Panc1 (cell line): ENCODE data around the gene RNF145. TPM values are rescaled to one million over a fixed set of nuclear protein-coding genes. Genes with fewer than 3 reads are reported as not detected.
A peak's percentile ranks its signal among the peaks of the same experiment; 100 is the strongest.

Source experiments
- ATAC-seq: fragments of 200-7000 bp; cut with Tn5 transposase; 2 replicates; pipeline ENCODE4 v1.9.1; 2020; ENCODE audit warnings: mild to moderate bottlenecking, moderate library complexity
- BruUV-seq: library from RNA; stranded (reverse); fragments of 400-500 nt; replicated peaks from 2 replicates; lab custom pipeline; 2021; lab: Mats Ljungman, UMichigan
- CTCF ChIA-PET: fragments of 300-600 bp; sonication (Branson Sonifier 250); formaldehyde crosslinking; loops from one replicate; lab custom pipeline; 2022; ENCODE audit warnings: antibody characterized with exemption; lab: Charles Lee
- POLR2A ChIA-PET: fragments of 300-600 bp; sonication (Branson Sonifier 250); formaldehyde crosslinking; loops from one replicate; lab custom pipeline; 2022; ENCODE audit warnings: antibody characterized with exemption; lab: Charles Lee
- DNase-seq: peaks from one replicate; pipeline ENCODE4 v3.0.0-alpha.2; 2010; ENCODE audit warnings: low read depth, low spot score
- H3K27ac ChIP-seq: 2 replicates; pipeline ENCODE4 v1.5.1; 2011; ENCODE audit warnings: mild to moderate bottlenecking, low read length, inconsistent platforms
- H3K27me3 ChIP-seq: fragments of 200-500 bp; sonication (Bioruptor generic); 2 replicates; pipeline ENCODE4 v1.6.0; 2014; ENCODE audit warnings: low read length, inconsistent platforms; ENCODE audit not compliant: control insufficient read depth, insufficient read depth
- H3K36me3 ChIP-seq: fragments of 200-500 bp; sonication (Bioruptor generic); 2 replicates; pipeline ENCODE4 v1.5.1; 2014; ENCODE audit warnings: inconsistent platforms, mild to moderate bottlenecking, low read length, moderate library complexity; ENCODE audit not compliant: control insufficient read depth, insufficient read depth
- H3K4me1 ChIP-seq: 2 replicates; pipeline ENCODE4 v1.5.1; 2011; ENCODE audit warnings: inconsistent platforms, mild to moderate bottlenecking, low read length, moderate library complexity; ENCODE audit not compliant: control insufficient read depth, insufficient read depth
- H3K4me3 ChIP-seq, 2 experiments: 2 replicates each; pipeline ENCODE4 v1.5.1; 2011 to 2012; ENCODE audit warnings: low read depth in 2 of 2, low read length in 2 of 2, mild to moderate bottlenecking in 2 of 2, inconsistent platforms in 1 of 2, moderate library complexity in 1 of 2
- H3K9me3 ChIP-seq: fragments of 200-500 bp; sonication (Bioruptor generic); 2 replicates; pipeline ENCODE4 v1.5.1; 2014; ENCODE audit warnings: low read depth, mild to moderate bottlenecking, inconsistent platforms, low read length, moderate library complexity; ENCODE audit not compliant: control insufficient read depth, insufficient read depth
- CTCF ChIP-seq: fragments of 450-650 bp; IDR thresholded peaks from 2 replicates; pipeline ENCODE4 v1.5.1; 2017; ENCODE audit warnings: mild to moderate bottlenecking
- POLR2AphosphoS5 ChIP-seq: IDR thresholded peaks from 2 replicates; pipeline ENCODE4 v1.6.1; 2012; ENCODE audit warnings: mild to moderate bottlenecking, low read depth, low read length, moderate library complexity
- REST ChIP-seq, 2 experiments: IDR thresholded peaks; 2 replicates each; pipeline ENCODE4 v1.6.1; 2011 to 2012; ENCODE audit warnings: low read depth in 2 of 2, control low read depth in 1 of 2, low read length in 1 of 2, mild to moderate bottlenecking in 1 of 2, moderate library complexity in 1 of 2; ENCODE audit not compliant: insufficient read depth in 1 of 2
- SIN3A ChIP-seq: IDR thresholded peaks from 2 replicates; pipeline ENCODE4 v1.6.1; 2012; ENCODE audit warnings: low read depth, mild to moderate bottlenecking, low read length, moderate library complexity, borderline replicate concordance; ENCODE audit not compliant: insufficient read depth
- TCF7L2 ChIP-seq: IDR thresholded peaks from 2 replicates; pipeline ENCODE4 v1.6.1; 2011; ENCODE audit warnings: mild to moderate bottlenecking, low read depth, low read length, inconsistent platforms
- in situ Hi-C: cut with HindIII; loops from 2 replicates; pipeline ENCODE4 v1.10.0; 2016; ENCODE audit warnings: low sequenced_read_pairs, low pct_unique_long_range_greater_than_20kb
- intact Hi-C: fragments of 100-400 bp; cut with micrococcal nuclease; formaldehyde crosslinking; loops from one replicate; pipeline ENCODE4 v1.10.0; 2022; ENCODE audit not compliant: unreplicated experiment
- total RNA-seq: library from RNA; stranded (reverse); gene quantifications from one replicate; pipeline ENCODE4 v1.2.1, GENCODE V29; 2021; ENCODE audit not compliant: unreplicated experiment

Gene RNF145
- total RNA-seq, 1 experiment from 2014 or later, result 81.8 TPM

GRCh38 chr5:159210846-159211245, 1.5 kb upstream of the RNF145 start:
- H3K27ac ChIP-seq, result no peak overlapping the region; the same call in 1 of the 2 replicates
- CTCF ChIA-PET, result no interaction called here
- TF ChIP-seq CTCF (no peak), REST (IDR thresholded peaks at IDR 0.05; ENCODE audit: insufficient read depth in 1 of 2, low read depth in 2 of 2, low read length in 1 of 2) (no peak), POLR2AphosphoS5 (no peak), TCF7L2 (no peak), SIN3A (no peak)

GRCh38 chr5:159210210-159210661, 883 bp upstream of the RNF145 start:
- no peaks in the 10 kb centered on the region for H3K9me3 ChIP-seq
- intact Hi-C loops (no loop called here), in situ Hi-C loops (no loop called here)
- POLR2A ChIA-PET, result no interaction called here
- TF ChIP-seq TCF7L2 (no peak), POLR2AphosphoS5 (no peak), REST (IDR thresholded peaks at IDR 0.05; ENCODE audit: insufficient read depth in 1 of 2, low read depth in 2 of 2, low read length in 1 of 2) (no peak), CTCF (no peak), SIN3A (no peak)
- H3K4me3 ChIP-seq, result peak overlapping the region; percentile 75 to 95
- ATAC-seq, result no peak
- no TSS peak for BruUV-seq
- H3K27ac ChIP-seq, result peak overlapping the region; percentile 89
- H3K36me3 ChIP-seq, result no peaks in the 10 kb centered on the region; the same call in 1 of the 2 replicates
- CTCF ChIA-PET, result no interaction called here
- H3K4me1 ChIP-seq, result peaks cover 35% of the 10 kb centered on the region
- DNase-seq, result no peak
- H3K27me3 ChIP-seq, result no peaks in the 10 kb centered on the region

More at GRCh38 chr5:159210846-159211245, 1.5 kb upstream of the RNF145 start:
- Histone ChIP-seq H3K4me3 (no peak overlapping the region), H3K36me3 (no peaks in the 10 kb centered on the region; the same call in 1 of the 2 replicates), H3K4me1 (peaks cover 28% of the 10 kb centered on the region), H3K9me3 (no peaks in the 10 kb centered on the region), H3K27me3 (no peaks in the 10 kb centered on the region)
- BruUV-seq, result no TSS peak
- intact Hi-C loops, result no loop called here
- in situ Hi-C loops, result no loop called here
- POLR2A ChIA-PET, result no interaction called here
- ATAC-seq (no peak), DNase-seq (no peak)
